Skin epidermis (tissue), 12 donors: Measurements from ENCODE around the gene UNC45A.

Experiments
- H3K27ac ChIP-seq, 21 experiments: fragments of 200-600 bp; sonication (generic) in 11 of 21; one replicate each; pipeline ENCODE4 v1.5.0; 2020; ENCODE audit warnings: mild to moderate bottlenecking in 3 of 21, inconsistent platforms in 2 of 21, moderate library complexity in 2 of 21
- H3K4me3 ChIP-seq, 7 experiments: fragments of 200-600 bp; sonication (generic) in 2 of 7; one replicate each; pipeline ENCODE4 v1.5.0; 2020; ENCODE audit warnings: inconsistent platforms in 2 of 7, mild to moderate bottlenecking in 2 of 7, moderate library complexity in 1 of 7

The UNC45A gene

GRCh38 chr15:90955624-90956273 lies 20.7 kb downstream of the UNC45A start:
- Histone ChIP-seq H3K4me3 (peak overlapping the region; percentile 55 to 90 (median 82)), H3K27ac (peak overlapping the region in 4 of 21 experiments; percentile 92 to 97 (median 94))

GRCh38 chr15:90956274-90957030 lies 21.4 kb downstream of the UNC45A start:
- H3K4me3 ChIP-seq = peak overlapping the region; percentile 52 to 69 (median 65)
- peak overlapping the region in 18 of 21 experiments; percentile 18 to 82 (median 66) for H3K27ac ChIP-seq

- Histone ChIP-seq H3K27ac (peak overlapping the region in 20 of 21 experiments; percentile 6 to 82 (median 60)), H3K4me3 (peak overlapping the region; percentile 52 to 69 (median 65))
Observed at GRCh38 chr15:90957031-90957790, 22.1 kb downstream of the UNC45A start.

GRCh38 chr15:90957791-90958190 lies 22.7 kb downstream of the UNC45A start:
- peak overlapping the region in 4 of 21 experiments; percentile 31 to 82 (median 78) for H3K27ac ChIP-seq
- peak overlapping the region in 1 of 7 experiments; percentile 65 for H3K4me3 ChIP-seq

GRCh38 chr15:90959028-90959595 lies 24.0 kb downstream of the UNC45A start:
- no peak overlapping the region for H3K27ac ChIP-seq

GRCh38 chr15:90959894-90960293 lies 24.8 kb downstream of the UNC45A start:
- Histone ChIP-seq H3K27ac (peak overlapping the region in 1 of 21 experiments; percentile 15), H3K4me3 (no peak overlapping the region)

More at GRCh38 chr15:90959028-90959595, 24.0 kb downstream of the UNC45A start:
- no peak overlapping the region for H3K4me3 ChIP-seq

GRCh38 chr15:90960298-90961091 lies 25.4 kb downstream of the UNC45A start:
- peak overlapping the region in 2 of 21 experiments; percentile 15 to 21 for H3K27ac ChIP-seq
- H3K4me3 ChIP-seq = no peak overlapping the region

GRCh38 chr15:90962021-90962420 lies 26.9 kb downstream of the UNC45A start:
- Histone ChIP-seq H3K27ac (no peak overlapping the region), H3K4me3 (no peak overlapping the region)

GRCh38 chr15:90966262-90966661 lies 31.2 kb downstream of the UNC45A start:
- Histone ChIP-seq H3K4me3 (no peak overlapping the region), H3K27ac (peak overlapping the region in 10 of 21 experiments; percentile 12 to 75 (median 34))

GRCh38 chr15:90967206-90967605 lies 32.1 kb downstream of the UNC45A start:
- Histone ChIP-seq H3K4me3 (no peak overlapping the region), H3K27ac (peak overlapping the region in 10 of 21 experiments; percentile 17 to 75 (median 50))

- Histone ChIP-seq H3K27ac (peak overlapping the region in 10 of 21 experiments; percentile 5 to 74 (median 42)), H3K4me3 (no peak overlapping the region)
Observed at GRCh38 chr15:90968434-90968833, 33.3 kb downstream of the UNC45A start.

- H3K4me3 ChIP-seq = no peak overlapping the region
- H3K27ac ChIP-seq = no peak overlapping the region
Observed at GRCh38 chr15:90970274-90970673, 35.2 kb downstream of the UNC45A start.

- no peak overlapping the region for H3K27ac ChIP-seq
- no peak overlapping the region for H3K4me3 ChIP-seq
Observed at GRCh38 chr15:90972133-90972532, 37.0 kb downstream of the UNC45A start.

- H3K4me3 ChIP-seq = no peak overlapping the region
- H3K27ac ChIP-seq = no peak overlapping the region
Observed at GRCh38 chr15:90974216-90974615, 39.1 kb downstream of the UNC45A start.

GRCh38 chr15:90979582-90979981 lies 44.5 kb downstream of the UNC45A start:
- Histone ChIP-seq H3K27ac (no peak overlapping the region), H3K4me3 (no peak overlapping the region)

GRCh38 chr15:90981681-90982080 lies 46.6 kb downstream of the UNC45A start:
- no peak overlapping the region for H3K27ac ChIP-seq

GRCh38 chr15:90982135-90982534 lies 47.0 kb downstream of the UNC45A start:
- Histone ChIP-seq H3K27ac (no peak overlapping the region), H3K4me3 (no peak overlapping the region)

More at GRCh38 chr15:90981681-90982080, 46.6 kb downstream of the UNC45A start:
- H3K4me3 ChIP-seq = no peak overlapping the region

GRCh38 chr15:90986790-90987507 lies 51.9 kb downstream of the UNC45A start:
- Histone ChIP-seq H3K4me3 (no peak overlapping the region), H3K27ac (peak overlapping the region in 2 of 21 experiments; percentile 27 to 47)
